HG02840 (cell line): Measurements from ENCODE around the gene TOMM40L.

Source experiments
- ATAC-seq: cut with Tn5 transposase; IDR thresholded peaks from one replicate; pipeline ENCODE4 v1.9.1; 2021; ENCODE audit warnings: mild to moderate bottlenecking, moderate library complexity, moderate number of reproducible peaks; ENCODE audit not compliant: unreplicated experiment, low FRiP score

TOMM40L gene

DNA sequence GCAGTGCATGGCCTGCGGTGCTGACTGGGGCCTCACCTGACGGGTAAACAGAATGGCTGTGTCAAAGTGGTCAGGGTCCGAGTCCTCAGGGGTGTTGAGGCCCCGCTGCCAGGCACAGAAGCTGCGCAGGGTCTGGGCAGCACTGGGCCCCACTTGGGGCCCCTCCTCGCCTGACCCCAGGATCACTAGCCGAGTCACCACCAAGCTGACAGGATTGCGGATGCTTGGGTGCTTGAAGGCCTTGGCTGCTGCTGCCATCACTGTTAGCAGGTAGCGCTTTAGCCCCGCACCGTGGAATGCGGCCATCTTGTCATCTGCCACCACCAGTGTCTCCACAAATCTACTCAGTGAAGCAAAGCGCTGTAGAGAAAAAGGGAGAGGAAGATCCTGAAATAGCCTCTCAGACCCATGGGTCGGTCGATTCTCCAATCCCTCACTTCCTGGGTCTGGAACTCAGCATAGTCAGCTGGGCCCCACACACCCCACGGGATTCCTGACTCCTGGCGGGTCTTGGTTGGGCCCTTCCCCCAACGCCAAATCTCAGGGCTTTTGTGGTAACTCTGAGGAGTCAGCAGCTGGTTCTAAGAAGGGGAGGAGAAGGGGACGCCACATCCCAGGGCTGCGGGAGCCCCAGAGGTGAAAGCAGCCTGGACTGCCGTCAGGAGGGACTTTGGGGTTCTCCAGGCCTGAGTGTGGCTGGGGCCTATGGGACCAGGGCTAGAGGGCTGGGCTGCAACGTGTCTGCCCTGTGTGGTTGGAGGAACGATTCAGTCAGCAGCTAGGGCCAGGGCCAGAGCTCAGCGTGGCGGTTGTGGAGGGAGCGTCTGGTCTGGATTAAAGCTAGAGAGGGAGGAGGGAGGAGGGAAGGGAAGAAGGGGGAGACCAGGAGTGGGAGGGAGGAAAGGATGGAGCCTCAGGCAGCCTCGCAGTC is 29.1 kb upstream of the TOMM40L start:
- ATAC-seq: no peak

DNA sequence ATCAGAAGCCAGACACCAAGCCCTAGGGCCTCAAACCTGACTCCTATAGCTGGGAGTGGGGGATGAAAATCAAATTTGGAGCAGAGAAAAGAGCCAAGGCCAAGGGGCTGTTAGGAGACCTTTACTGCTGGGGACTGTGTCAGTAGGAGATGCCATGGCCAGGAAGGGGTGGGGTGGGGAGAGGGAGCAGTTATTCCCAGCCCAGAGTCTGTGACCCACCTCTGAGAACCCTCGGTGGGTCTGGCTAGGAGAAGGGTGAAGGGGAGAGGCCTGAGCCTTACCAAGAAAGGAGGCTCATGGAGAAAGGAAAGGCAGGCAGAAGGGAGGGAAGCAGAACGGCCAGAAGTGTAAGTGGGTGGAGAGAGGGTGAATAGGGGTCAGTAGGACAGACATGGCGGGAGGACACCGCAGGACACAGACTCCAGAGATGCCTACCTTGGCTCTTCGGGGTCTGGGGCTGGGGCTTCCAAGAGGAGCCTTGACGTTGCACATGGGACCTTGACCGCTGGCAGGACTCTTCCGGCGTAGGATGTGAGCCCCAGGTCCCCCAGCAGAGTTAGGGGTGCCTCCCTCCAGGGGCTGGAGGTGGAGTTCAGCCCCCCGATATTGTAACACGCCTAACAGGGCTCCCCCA is 28.2 kb upstream of the TOMM40L start:
- ATAC-seq: no peak

- ATAC-seq: no peak
Observed at GRCh38 chr1:161198194-161198896, 27.5 kb upstream of the TOMM40L start.

- ATAC-seq: no peak
Observed at GRCh38 chr1:161198897-161199431, 26.9 kb upstream of the TOMM40L start, which contains the start of gene ADAMTS4. ADAMTS4 (minus strand) TSS chr1:161199054; CDS start chr1:161198627, 427 bp downstream.

DNA sequence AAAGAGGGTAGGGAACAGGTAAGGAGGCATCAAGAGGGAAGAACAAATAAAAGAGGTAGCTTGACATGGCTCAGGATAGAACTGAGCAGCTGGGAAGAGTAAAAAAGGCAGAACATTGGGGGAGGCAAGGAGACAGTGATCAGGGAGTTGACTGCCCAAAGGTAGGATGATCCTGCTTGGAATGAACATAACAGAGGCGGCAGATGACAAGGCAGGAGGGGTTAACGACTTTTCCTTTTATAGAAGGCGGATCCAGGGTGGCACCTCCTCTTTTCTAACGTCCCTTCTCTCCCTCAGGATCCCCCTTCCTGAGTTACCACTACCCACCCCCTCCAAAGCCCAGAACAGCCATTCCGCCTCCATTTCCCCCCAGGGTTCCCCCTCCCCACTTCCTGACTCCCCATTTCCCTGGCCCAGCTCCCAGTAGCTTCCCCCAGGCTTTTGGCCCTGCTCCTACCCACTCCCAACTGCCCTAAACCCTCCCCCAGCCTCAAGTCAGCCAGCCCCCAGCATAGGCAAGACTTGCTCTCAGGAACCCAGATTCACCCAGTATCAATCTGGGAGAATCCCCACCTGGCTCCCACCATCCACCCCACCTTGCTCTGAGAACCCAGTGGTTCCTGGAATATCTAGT is 26.2 kb upstream of the TOMM40L start:
- ATAC-seq: no peak

GRCh38 chr1:161200421-161200991 is 25.4 kb upstream of the TOMM40L start:
- ATAC-seq: no peak

GRCh38 chr1:161200992-161201835 is 24.6 kb upstream of the TOMM40L start:
- no peak for ATAC-seq

DNA sequence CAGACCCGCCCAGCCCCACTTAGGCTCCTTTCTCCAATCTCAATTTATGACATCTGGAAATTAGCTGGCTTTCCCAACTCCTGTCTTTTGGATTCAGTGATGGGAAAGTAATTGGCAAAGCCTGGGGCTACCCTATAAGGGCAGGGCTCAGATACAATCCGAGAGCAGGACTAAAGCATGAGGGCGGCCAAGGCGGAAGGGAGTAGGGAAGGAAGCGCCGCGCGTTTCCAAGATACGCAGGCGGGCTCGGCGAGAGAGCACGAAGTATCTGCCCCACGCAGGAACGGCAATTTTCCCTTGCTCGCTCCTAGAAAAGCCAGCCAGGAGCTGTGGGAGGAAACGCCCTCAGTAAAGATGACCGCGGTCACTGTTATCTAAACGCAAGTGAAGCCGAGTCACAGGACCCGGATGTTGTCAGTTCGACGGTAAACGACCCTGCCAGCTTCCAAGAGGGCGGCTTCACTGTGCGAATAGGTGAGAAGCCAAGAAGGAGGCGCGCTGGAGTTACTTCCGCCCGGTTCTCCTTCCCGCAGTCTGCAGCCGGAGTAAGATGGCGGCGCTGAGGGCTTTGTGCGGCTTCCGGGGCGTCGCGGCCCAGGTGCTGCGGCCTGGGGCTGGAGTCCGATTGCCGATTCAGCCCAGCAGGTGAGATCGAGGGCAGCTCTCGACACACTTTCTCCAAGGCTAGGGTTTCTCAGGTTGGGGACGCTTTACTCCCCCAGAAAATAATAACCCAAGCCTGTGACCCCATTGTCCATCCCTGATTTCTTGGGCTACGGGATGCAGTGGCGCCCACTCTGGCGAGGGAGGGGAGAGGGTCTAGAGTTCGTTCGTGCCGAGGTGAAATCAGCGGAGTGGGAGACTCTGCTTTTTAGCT is 23.8 kb upstream of the TOMM40L start, which contains the start of gene NDUFS2:
NDUFS2 (plus strand) TSS at position 532 of the 877 bp plus-strand sequence; CDS start at position 551, 19 bp downstream.
- peak; percentile 89 for ATAC-seq

DNA sequence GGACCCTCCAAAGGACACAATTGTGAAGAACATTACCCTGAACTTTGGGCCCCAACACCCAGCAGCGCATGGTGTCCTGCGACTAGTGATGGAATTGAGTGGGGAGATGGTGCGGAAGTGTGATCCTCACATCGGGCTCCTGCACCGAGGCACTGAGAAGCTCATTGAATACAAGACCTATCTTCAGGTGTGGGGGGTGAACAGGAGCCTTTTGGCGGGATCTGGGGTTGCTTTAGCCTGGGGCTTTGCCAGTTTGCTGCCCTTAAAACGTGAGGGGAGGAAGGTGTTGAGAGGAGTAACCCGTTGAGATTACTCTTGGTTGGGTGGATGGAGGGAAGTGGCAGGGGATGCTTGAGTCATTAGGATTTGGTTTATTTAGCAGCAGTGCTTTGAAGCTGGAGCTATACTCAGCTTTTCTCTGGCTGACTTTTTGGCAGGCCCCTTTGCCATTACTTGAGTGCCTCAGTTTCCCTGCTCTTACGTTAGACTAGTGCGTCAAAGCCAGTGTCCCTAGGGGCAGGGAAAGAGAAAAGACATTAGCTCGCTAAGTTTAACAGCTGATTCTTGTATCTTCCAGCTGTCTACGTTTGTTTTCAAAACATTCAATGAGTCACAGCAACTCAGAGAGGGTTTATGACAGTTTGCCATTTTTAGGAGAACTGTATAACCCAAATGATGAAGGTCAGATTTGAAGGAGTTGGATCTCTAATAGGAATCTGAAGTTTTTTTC is 19.3 kb upstream of the TOMM40L start:
- ATAC-seq: no peak

- no peak for ATAC-seq
Observed at GRCh38 chr1:161207173-161207572, 18.7 kb upstream of the TOMM40L start.

- no peak for ATAC-seq
Observed at GRCh38 chr1:161209790-161210409, 16.0 kb upstream of the TOMM40L start.

DNA sequence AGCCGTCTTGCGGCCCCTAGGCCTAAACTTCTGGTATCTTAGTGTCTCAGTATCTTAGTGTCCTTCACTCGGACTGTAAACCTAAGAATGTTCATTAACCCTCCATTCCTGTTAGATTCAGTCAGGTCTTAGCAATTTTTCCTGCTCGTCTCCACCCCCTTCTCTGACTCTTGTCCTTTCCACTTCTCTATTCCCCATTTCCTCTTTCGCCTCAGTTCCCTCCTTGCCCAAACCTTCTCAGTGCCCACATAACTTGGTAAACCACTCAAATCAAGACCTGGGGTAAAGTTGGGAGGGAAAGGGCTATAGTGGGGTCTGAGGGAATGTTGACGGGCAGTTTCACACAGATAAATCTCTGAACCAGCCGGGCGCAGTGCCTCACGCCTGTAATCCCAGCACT is 11.5 kb upstream of the TOMM40L start:
- ATAC-seq: no peak

DNA sequence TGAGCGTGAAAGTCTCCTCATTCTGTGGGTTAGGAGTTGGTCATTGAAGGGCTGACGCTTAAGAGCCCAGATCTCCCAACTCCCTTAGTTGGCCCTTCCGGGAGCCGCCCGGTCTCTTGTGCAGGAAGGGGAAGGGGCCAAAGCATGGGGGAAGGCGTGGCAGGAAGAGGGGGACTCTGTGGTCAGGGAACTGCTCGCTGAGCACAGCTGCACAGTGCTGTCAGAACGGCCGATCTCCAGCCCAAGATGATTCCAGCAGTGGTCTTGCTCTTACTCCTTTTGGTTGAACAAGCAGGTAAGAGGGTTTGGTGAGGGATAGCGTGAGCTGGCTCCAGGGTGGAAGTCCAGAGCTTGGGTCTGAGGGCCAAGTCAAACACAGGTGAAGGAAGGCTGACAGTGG is 10.8 kb upstream of the TOMM40L start, which contains the start of gene FCER1G:
FCER1G (plus strand) TSS at position 220 of the 400 bp plus-strand sequence; CDS start at position 247, 27 bp downstream.
- no peak for ATAC-seq

DNA sequence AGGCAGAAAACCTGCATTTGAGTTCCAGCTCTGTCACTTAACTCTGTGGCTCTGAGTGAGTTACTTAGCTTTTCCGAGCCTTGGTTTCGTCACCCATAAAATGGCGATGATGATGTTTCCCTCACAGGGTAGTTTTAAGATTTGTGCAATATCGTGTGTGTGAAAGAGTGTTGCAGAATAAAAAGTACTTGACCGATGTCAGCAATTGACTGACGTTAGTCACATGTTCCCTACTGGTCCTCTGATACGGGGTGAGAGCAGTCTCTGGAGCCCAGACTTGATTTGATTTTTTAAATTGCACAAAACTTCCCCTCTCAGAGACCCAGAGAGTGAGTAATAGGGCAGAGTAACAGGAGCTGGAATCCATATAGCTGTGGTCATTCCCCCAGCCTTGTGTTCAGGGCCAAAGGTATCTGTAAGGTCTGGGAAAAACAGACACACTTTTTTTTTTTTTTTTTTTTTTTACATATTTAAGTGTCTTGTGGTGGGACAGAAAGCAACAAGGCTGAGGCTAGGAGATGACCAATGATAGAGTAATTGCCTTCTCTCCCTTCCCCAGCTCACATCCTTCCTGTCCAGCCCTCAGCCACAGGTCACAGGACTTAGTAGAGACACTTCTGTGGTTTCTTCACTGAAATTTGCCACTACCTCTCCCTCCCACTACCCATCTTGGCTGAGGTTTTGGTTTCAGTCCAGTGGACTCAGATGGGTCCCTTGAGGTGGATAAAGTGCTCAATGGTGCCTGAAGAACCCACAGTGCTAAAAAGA is 8.7 kb upstream of the TOMM40L start:
- ATAC-seq: peak; percentile 77

DNA sequence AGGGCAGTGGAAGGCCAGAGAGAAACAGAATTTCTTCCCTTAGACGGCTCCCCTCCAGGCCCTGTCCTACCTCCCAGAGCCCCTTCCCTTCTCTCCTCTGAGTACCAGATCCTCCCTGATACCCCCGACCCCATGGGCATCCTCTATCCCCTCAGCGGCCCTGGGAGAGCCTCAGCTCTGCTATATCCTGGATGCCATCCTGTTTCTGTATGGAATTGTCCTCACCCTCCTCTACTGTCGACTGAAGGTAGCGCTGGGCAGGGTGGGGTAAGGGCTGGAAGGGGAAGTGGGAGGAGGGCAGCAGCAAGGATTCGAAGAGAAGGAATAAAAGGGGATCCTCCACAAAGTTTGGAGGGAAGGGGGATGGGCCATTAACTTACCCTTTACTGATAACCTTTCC is 8.0 kb upstream of the TOMM40L start:
- no peak for ATAC-seq
